CD14-positive monocyte (primary cell): ENCODE results near the gene LIN7A. TPM values are rescaled to one million over a fixed set of nuclear protein-coding genes. Genes with fewer than 3 reads are reported as not detected.
A peak's percentile ranks its signal among the peaks of the same experiment; 100 is the strongest.

Experiments
- DNase-seq, 3 donors: peaks; one replicate each; pipeline ENCODE4 v3.0.0-alpha.2; 2011 to 2022
- H2AFZ ChIP-seq: 2 replicates; pipeline ENCODE4 v1.6.0; 2012; ENCODE audit warnings: mild to moderate bottlenecking, low read depth, low read length, inconsistent platforms; ENCODE audit not compliant: insufficient read depth, poor library complexity, severe bottlenecking
- H3K27ac ChIP-seq, 2 donors: 1 replicate in 1 of 2; 2 replicates in 1 of 2; pipeline ENCODE4 v1.5.1; 2012 to 2013; ENCODE audit warnings: low read length in 2 of 2, control low read depth in 1 of 2, inconsistent platforms in 1 of 2, low read depth in 1 of 2, mild to moderate bottlenecking in 1 of 2
- H3K27me3 ChIP-seq, 2 donors: one replicate each; pipeline versions ENCODE4 v1.6.0 to v1.6.1; 2011 to 2013; ENCODE audit warnings: low read length in 2 of 2; ENCODE audit not compliant: control insufficient read depth in 2 of 2, insufficient read depth in 2 of 2
- H3K36me3 ChIP-seq, 2 donors: replicated peaks in 1 of 2; 1 replicate in 1 of 2; 2 replicates in 1 of 2; pipeline versions ENCODE4 v1.5.1 to v1.6.1; 2012 to 2013; ENCODE audit warnings: low read length in 2 of 2, control low read depth in 1 of 2, inconsistent platforms in 1 of 2, mild to moderate bottlenecking in 1 of 2; ENCODE audit not compliant: insufficient read depth in 2 of 2, control insufficient read depth in 1 of 2
- H3K4me1 ChIP-seq, 2 donors: 1 replicate in 1 of 2; 2 replicates in 1 of 2; pipeline versions ENCODE4 v1.5.1 to v1.6.1; 2012 to 2013; ENCODE audit warnings: low read length in 2 of 2, control low read depth in 1 of 2, inconsistent platforms in 1 of 2, mild to moderate bottlenecking in 1 of 2, moderate library complexity in 1 of 2; ENCODE audit not compliant: insufficient read depth in 2 of 2, control insufficient read depth in 1 of 2
- H3K4me2 ChIP-seq: replicated peaks from 2 replicates; pipeline ENCODE3; 2012; ENCODE audit warnings: low read length, moderate library complexity, mild to moderate bottlenecking; ENCODE audit not compliant: poor library complexity, severe bottlenecking; ENCODE audit errors: extremely low read depth
- H3K4me3 ChIP-seq, 3 experiments: fragments of 200-600 bp in 1 of 3; sonication (generic) in 1 of 3; replicated peaks in 1 of 3; 1 replicate in 2 of 3; 2 replicates in 1 of 3; pipeline ENCODE4 v1.5.1; 2011 to 2013; ENCODE audit warnings: low read length in 3 of 3, mild to moderate bottlenecking in 3 of 3, control low read depth in 2 of 3, low read depth in 2 of 3, inconsistent platforms in 1 of 3, moderate library complexity in 1 of 3
- H3K79me2 ChIP-seq: 2 replicates; pipeline ENCODE4 v1.6.0; 2012; ENCODE audit warnings: mild to moderate bottlenecking, control low read depth, inconsistent platforms, low read length, moderate library complexity; ENCODE audit not compliant: insufficient read depth
- H3K9ac ChIP-seq: 2 replicates; pipeline ENCODE4 v1.6.0; 2017; ENCODE audit warnings: low read length, mild to moderate bottlenecking; ENCODE audit not compliant: insufficient read depth, poor library complexity, severe bottlenecking
- H3K9me3 ChIP-seq, 2 donors: replicated peaks in 1 of 2; 1 replicate in 1 of 2; 2 replicates in 1 of 2; pipeline versions ENCODE4 v1.5.1 to v1.6.1; 2012 to 2013; ENCODE audit warnings: low read length in 2 of 2, control low read depth in 1 of 2; ENCODE audit not compliant: control insufficient read depth in 1 of 2, insufficient read depth in 1 of 2
- H4K20me1 ChIP-seq: 2 replicates; pipeline ENCODE4 v1.6.0; 2012; ENCODE audit warnings: mild to moderate bottlenecking, low read length, control low read depth, moderate library complexity; ENCODE audit not compliant: insufficient read depth
- H3K27ac Mint-ChIP-seq, 7 donors: one replicate each; pipeline ENCODE4 v1.8.0; 2020; ENCODE audit warnings: mild to moderate bottlenecking in 7 of 7, mixed read lengths in 7 of 7, moderate library complexity in 6 of 7, inconsistent platforms in 2 of 7
- H3K27me3 Mint-ChIP-seq, 3 donors: one replicate each; pipeline ENCODE4 v1.8.0; 2021 to 2022; ENCODE audit warnings: low read depth in 3 of 3, mild to moderate bottlenecking in 3 of 3, mixed read lengths in 3 of 3, moderate library complexity in 3 of 3, inconsistent platforms in 1 of 3
- H3K36me3 Mint-ChIP-seq, 2 donors: one replicate each; pipeline ENCODE4 v1.8.0; 2020; ENCODE audit warnings: mixed read lengths in 2 of 2, inconsistent platforms in 1 of 2, mild to moderate bottlenecking in 1 of 2
- H3K4me1 Mint-ChIP-seq: one replicate; pipeline ENCODE4 v1.8.0; 2020; ENCODE audit warnings: mild to moderate bottlenecking, mixed read lengths
- H3K4me3 Mint-ChIP-seq, 2 donors: one replicate each; pipeline ENCODE4 v1.8.0; 2020; ENCODE audit warnings: mild to moderate bottlenecking in 2 of 2, mixed read lengths in 2 of 2, moderate library complexity in 1 of 2
- H3K9me3 Mint-ChIP-seq, 7 donors: one replicate each; pipeline ENCODE4 v1.8.0; 2020 to 2022; ENCODE audit warnings: mixed read lengths in 7 of 7, mild to moderate bottlenecking in 6 of 7, moderate library complexity in 6 of 7, inconsistent platforms in 2 of 7
- CTCF ChIP-seq: fragments of 200-600 bp; IDR thresholded peaks from one replicate; pipeline ENCODE4 v1.8.0; 2022; ENCODE audit warnings: antibody characterized with exemption, mild to moderate bottlenecking
- WGBS: methylation state at CpG from one replicate; pipeline ENCODE4 v1.1.5; 2013; ENCODE audit warnings: missing lambda C conversion rate; ENCODE audit not compliant: insufficient coverage; 5-methylcytosine and 5-hydroxymethylcytosine counted together
- intact Hi-C, 2 donors: fragments of 100-400 bp; cut with micrococcal nuclease; formaldehyde crosslinking; loops; one replicate each; pipeline versions ENCODE4 v1.15.0 to v1.15.1; 2023
- polyA plus RNA-seq, 3 donors: library from polyadenylated mRNA; depleted of rRNA in 1 of 3; unstranded in 2 of 3; stranded (reverse) in 1 of 3; fragments of 300-500 nt in 2 of 3; fragments of >200 nt in 1 of 3; fragmentation: Illumina TruSeq in 2 of 3; gene quantifications; 1 replicate in 2 of 3; 2 replicates in 1 of 3; pipeline ENCODE4 v1.2.3, GENCODE V29; 2012 to 2021

LIN7A gene
- polyA plus RNA-seq, 3 donors: 8.0 to 16.6 (median 15.2) TPM

GRCh38 chr12:80936642-80937390 is 918 bp downstream of the LIN7A start:
- H3K9me3 ChIP-seq: no peaks in the 10 kb centered on the region
- peaks cover 5% of the 10 kb centered on the region for H4K20me1 ChIP-seq
- under 1% methylated on average over 61 of the region's 67 CpGs for WGBS
- H3K79me2 ChIP-seq: peaks cover 73% of the 10 kb centered on the region
- peak overlapping the region; percentile 91 to 94 for H3K27ac ChIP-seq
- Mint-ChIP-seq H3K27me3 (peaks cover 0 to 6% (median 0%) of the 10 kb centered on the region in 3 donors), H3K9me3 (no peaks in the 10 kb centered on the region), H3K27ac (peak overlapping the region in 6 of 7 donors; percentile 81 to 95 (median 94)), H3K36me3 (no peaks in the 10 kb centered on the region), H3K4me3 (peak overlapping the region; percentile 93 to 96), H3K4me1 (peaks cover 53% of the 10 kb centered on the region)
- H3K4me1 ChIP-seq: peaks cover 42 to 53% of the 10 kb centered on the region in 2 donors
- H3K4me2 ChIP-seq: peak overlapping the region; percentile 85
- H3K9ac ChIP-seq: peak overlapping the region; percentile 87
- no peak for TF ChIP-seq CTCF
- no peaks in the 10 kb centered on the region for H3K27me3 ChIP-seq
- H2AFZ ChIP-seq: peak overlapping the region; percentile 91
- peak overlapping the region; percentile 72 to 95 (median 82) for H3K4me3 ChIP-seq
- DNase-seq: peak; percentile 10 to 48 (median 29)
- no peaks in the 10 kb centered on the region for H3K36me3 ChIP-seq
- intact Hi-C loops: no loop called here

- H3K27me3 Mint-ChIP-seq: peaks cover 0 to 6% (median 0%) of the 10 kb centered on the region in 3 donors
- Histone ChIP-seq H3K4me1 (peaks cover 42 to 53% of the 10 kb centered on the region in 2 donors), H3K4me3 (peak overlapping the region; percentile 72 to 95 (median 82)), H3K79me2 (peaks cover 74% of the 10 kb centered on the region), H3K9ac (peak overlapping the region; percentile 87), H3K27ac (peak overlapping the region; percentile 91 to 94), H3K4me2 (peak overlapping the region; percentile 85), H2AFZ (peak overlapping the region; percentile 91), H3K36me3 (no peaks in the 10 kb centered on the region), H4K20me1 (peaks cover 10% of the 10 kb centered on the region), H3K9me3 (no peaks in the 10 kb centered on the region), H3K27me3 (no peaks in the 10 kb centered on the region)
- DNase-seq: no peak
- intact Hi-C loops: no loop called here
- H3K36me3 Mint-ChIP-seq: no peaks in the 10 kb centered on the region
- H3K9me3 Mint-ChIP-seq: peaks cover 0 to 3% (median 0%) of the 10 kb centered on the region in 7 donors
- H3K4me1 Mint-ChIP-seq: peaks cover 53% of the 10 kb centered on the region
- WGBS: 2% methylated on average over 7 of the region's 11 CpGs
- no peak for TF ChIP-seq CTCF
- H3K4me3 Mint-ChIP-seq: peak overlapping the region; percentile 93 to 96
- peak overlapping the region in 6 of 7 donors; percentile 81 to 94 (median 90) for H3K27ac Mint-ChIP-seq
Observed at GRCh38 chr12:80936353-80936641, 1.4 kb downstream of the LIN7A start.
